Measurements from ENCODE around the gene RASGEF1B.

The RASGEF1B gene

GRCh38 chr4:81436096-81436495, 35.6 kb downstream of the RASGEF1B start:
- in situ Hi-C loops (cut with HindIII; ENCODE audit: low sequenced_read_pairs) = no loop called here
- DNase-seq (ENCODE audit: low read depth) = no peak
- no peak overlapping the region for H3K4me3 ChIP-seq (ENCODE audit: low read depth, low read length)
- no peak for TF ChIP-seq CTCF (IDR thresholded peaks at IDR 0.05; ENCODE audit: low read depth, low read length, missing control alignments)

GRCh38 chr4:81432825-81433224, 38.9 kb downstream of the RASGEF1B start:
- H3K4me3 ChIP-seq (ENCODE audit: low read depth, low read length) = no peak overlapping the region
- TF ChIP-seq CTCF (IDR thresholded peaks at IDR 0.05; ENCODE audit: low read depth, low read length, missing control alignments) = no peak
- DNase-seq (ENCODE audit: low read depth) = no peak
- in situ Hi-C loops (cut with HindIII; ENCODE audit: low sequenced_read_pairs) = no loop called here

- no peak for TF ChIP-seq CTCF (IDR thresholded peaks at IDR 0.05; ENCODE audit: low read depth, low read length, missing control alignments)
- no peak for DNase-seq (ENCODE audit: low read depth)
- H3K4me3 ChIP-seq (ENCODE audit: low read depth, low read length) = no peak overlapping the region
- in situ Hi-C loops (cut with HindIII; ENCODE audit: low sequenced_read_pairs) = no loop called here
Measured at GRCh38 chr4:81431971-81432370, 39.7 kb downstream of the RASGEF1B start.

GRCh38 chr4:81429607-81430006, 42.1 kb downstream of the RASGEF1B start:
- in situ Hi-C loops (cut with HindIII; ENCODE audit: low sequenced_read_pairs) = no loop called here
- no peak for TF ChIP-seq CTCF (IDR thresholded peaks at IDR 0.05; ENCODE audit: low read depth, low read length, missing control alignments)
- no peak for DNase-seq (ENCODE audit: low read depth)
- H3K4me3 ChIP-seq (ENCODE audit: low read depth, low read length) = no peak overlapping the region

- no peak overlapping the region for H3K4me3 ChIP-seq (ENCODE audit: low read depth, low read length)
- in situ Hi-C loops (cut with HindIII; ENCODE audit: low sequenced_read_pairs) = no loop called here
- no peak for TF ChIP-seq CTCF (IDR thresholded peaks at IDR 0.05; ENCODE audit: low read depth, low read length, missing control alignments)
- no peak for DNase-seq (ENCODE audit: low read depth)
Measured at GRCh38 chr4:81429031-81429430, 42.7 kb downstream of the RASGEF1B start.

- TF ChIP-seq CTCF (IDR thresholded peaks at IDR 0.05; ENCODE audit: low read depth, low read length, missing control alignments) = no peak
- no peak overlapping the region for H3K4me3 ChIP-seq (ENCODE audit: low read depth, low read length)
- no peak for DNase-seq (ENCODE audit: low read depth)
- in situ Hi-C loops (cut with HindIII; ENCODE audit: low sequenced_read_pairs) = no loop called here
Measured at GRCh38 chr4:81428002-81428401, 43.7 kb downstream of the RASGEF1B start.

GRCh38 chr4:81427344-81427821, 44.3 kb downstream of the RASGEF1B start:
- no peak for DNase-seq (ENCODE audit: low read depth)
- TF ChIP-seq CTCF (IDR thresholded peaks at IDR 0.05; ENCODE audit: low read depth, low read length, missing control alignments) = no peak
- in situ Hi-C loops (cut with HindIII; ENCODE audit: low sequenced_read_pairs) = no loop called here
- H3K4me3 ChIP-seq (ENCODE audit: low read depth, low read length) = no peak overlapping the region

Data from astrocyte of the cerebellum (primary cell).